ENCODE results near the gene TFDP1.

The TFDP1 gene

DNA sequence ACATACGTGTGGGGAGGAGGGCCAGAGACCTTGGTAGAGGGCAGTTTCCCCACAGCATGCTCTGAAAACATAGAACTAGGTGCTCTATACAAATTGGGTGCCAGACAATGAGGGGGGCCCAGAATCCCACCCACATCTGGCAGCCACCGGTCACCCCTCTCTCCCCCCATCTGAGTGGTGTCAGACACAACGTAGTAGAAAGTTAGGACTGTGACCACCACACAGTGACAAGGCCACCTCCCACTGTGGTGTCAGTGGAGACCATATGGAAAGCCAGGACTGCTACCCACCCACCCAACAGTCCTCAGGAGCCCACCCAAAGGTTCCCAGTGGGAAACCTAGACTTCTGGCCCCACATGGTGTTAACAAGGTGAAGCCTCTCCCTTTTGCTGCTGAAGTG is 75.5 kb downstream of the TFDP1 start:
- TF ChIP-seq, protein P1, sequence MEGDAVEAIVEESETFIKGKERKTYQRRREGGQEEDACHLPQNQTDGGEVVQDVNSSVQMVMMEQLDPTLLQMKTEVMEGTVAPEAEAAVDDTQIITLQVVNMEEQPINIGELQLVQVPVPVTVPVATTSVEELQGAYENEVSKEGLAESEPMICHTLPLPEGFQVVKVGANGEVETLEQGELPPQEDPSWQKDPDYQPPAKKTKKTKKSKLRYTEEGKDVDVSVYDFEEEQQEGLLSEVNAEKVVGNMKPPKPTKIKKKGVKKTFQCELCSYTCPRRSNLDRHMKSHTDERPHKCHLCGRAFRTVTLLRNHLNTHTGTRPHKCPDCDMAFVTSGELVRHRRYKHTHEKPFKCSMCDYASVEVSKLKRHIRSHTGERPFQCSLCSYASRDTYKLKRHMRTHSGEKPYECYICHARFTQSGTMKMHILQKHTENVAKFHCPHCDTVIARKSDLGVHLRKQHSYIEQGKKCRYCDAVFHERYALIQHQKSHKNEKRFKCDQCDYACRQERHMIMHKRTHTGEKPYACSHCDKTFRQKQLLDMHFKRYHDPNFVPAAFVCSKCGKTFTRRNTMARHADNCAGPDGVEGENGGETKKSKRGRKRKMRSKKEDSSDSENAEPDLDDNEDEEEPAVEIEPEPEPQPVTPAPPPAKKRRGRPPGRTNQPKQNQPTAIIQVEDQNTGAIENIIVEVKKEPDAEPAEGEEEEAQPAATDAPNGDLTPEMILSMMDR (conservative IDR thresholded peaks at IDR 0.05; ENCODE audit: low read depth, low read length), result no peak
- DNase-seq (ENCODE audit: low read depth), result no peak
- H3K4me3 ChIP-seq (ENCODE audit: low read depth, low read length), result no peak overlapping the region

DNA sequence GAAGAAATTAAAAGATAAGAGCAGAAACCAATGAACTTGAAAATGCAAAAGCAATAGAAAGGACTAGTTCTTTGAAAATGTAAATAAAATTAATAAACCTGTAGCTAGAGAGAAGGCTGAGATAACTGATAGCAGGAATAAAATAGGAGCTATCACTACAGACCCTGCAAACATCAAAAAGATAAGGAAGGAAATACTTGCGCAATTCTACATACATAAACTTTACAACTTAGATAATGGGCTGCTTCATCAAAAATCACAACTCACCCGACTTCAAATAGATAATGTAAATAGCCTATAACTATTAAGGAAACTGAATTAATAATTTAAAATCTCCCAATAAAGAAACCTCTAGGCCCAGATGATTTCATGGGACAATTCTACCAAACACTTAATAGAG is 77.0 kb downstream of the TFDP1 start:
- DNase-seq (ENCODE audit: low read depth), result no peak
- H3K4me3 ChIP-seq (ENCODE audit: low read depth, low read length), result no peak overlapping the region
- TF ChIP-seq, protein P1 (conservative IDR thresholded peaks at IDR 0.05; ENCODE audit: low read depth, low read length), result no peak

DNA sequence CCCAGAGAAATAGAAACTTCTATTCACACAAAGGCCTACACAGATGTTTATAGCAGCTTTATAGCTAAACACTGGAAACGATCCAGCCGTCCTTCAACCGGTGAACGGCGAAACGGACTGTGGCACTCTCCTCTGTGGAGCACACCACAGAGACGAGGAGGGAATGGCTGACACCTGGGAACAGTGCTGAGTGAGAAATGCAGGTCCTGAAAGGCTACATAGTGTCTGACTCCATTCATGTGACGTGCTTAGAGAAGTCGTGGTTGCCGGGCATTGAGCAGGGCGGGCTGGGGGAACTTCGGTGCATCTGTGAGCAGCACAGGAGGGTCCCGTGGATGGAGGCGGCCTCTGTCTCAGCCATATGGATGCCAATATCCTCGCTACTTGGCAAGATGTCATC is 79.4 kb downstream of the TFDP1 start:
- DNase-seq (ENCODE audit: low read depth), result no peak
- TF ChIP-seq, protein P1 (conservative IDR thresholded peaks at IDR 0.05; ENCODE audit: low read depth, low read length), result no peak
- H3K4me3 ChIP-seq (ENCODE audit: low read depth, low read length), result no peak overlapping the region

DNA sequence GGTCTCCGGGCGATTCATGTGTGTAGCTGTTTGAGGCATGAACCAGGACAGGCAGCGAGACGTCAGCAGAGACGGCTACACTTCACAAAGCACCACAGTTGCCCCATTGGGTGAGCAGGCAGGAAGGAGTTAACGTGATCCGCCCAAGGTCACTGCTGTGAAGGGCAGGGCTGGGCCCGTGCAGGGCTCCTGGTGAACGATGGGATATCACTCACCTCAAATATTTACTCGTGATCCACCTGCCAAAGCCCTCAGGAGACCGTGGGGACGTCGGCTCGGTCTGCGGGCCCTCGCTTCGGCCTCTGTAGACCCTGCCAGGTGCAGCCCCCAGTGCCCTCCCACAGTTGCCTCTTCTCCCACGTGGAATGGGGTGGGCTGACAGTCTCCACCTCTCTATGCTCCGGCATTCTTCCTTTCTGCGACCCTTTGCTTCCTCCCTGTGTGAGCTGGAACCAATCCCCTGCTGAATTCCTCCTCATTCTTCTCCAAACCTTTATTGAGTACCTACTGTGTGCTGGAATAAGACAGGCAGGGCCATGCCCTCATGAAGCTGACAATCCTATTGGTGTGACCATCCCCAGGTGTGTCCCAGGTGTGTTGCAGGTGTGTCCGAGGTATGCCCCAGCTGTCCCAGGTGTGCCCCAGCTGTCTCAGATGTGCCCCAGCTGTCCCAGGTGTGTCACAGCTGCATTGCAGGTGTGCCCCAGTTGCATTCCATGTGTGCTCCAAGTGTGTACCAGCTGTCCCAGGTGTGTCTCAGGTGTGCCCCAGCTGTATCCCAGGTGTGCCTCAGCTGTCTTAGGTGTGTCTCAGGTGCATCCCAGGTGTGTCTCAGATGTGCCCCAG is 80.4 kb downstream of the TFDP1 start:
- TF ChIP-seq, protein P1 (conservative IDR thresholded peaks at IDR 0.05; ENCODE audit: low read depth, low read length), result no peak
- no peak for DNase-seq (ENCODE audit: low read depth)
- no peak overlapping the region for H3K4me3 ChIP-seq (ENCODE audit: low read depth, low read length)

DNA sequence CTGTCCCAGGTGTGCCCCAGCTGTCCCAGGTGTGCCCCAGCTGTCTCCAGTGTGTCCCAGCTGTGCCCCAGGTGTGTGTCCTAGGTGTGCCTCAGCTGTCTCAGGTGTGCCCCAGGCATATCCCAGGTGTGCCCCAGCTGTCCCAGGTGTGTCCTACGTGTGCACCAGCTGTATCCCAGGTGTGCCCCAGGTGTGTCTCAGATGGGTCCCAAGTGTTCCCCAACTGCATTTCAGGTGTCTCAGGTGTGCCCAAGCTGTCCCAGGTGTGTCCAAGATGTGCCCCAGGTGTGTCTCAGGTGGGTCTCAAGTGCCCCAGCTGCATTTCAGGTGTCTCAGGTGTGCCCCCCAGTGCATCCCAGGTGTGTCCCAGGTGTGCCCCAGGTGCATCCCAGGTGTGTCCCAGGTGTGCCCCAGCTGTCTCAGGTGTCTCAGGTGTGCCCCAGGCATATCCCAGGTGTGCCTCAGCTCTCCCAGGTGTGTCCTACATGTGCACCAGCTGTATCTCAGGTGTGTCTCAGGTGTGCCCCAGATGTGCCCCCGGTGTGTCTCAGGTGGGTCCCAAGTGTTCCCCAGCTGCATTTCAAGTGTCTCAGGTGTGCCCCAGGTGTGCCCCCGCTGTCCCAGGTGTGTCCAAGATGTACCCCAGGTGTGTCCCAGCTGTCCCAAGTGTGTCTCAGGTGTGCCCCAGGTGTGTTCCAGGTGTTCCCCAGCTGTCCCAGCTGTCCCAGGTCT is 81.2 kb downstream of the TFDP1 start:
- no peak for DNase-seq (ENCODE audit: low read depth)

DNA sequence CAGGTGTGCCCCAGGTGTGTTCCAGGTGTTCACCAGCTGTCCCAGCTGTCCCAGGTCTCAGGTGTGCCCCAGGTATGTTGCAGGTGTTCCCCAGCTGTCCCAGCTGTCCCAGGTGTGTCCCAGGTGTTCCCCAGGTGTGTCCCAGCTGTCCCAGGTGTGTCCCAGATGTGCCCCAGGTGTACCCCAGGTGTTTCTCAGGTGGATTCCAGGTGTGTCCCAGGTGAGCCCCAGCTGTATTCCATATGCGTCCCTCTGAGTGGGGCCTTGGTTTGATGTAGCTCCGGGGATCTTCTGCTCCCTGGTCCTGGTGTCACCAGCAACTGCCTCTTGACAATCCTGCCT is 81.7 kb downstream of the TFDP1 start:
- H3K4me3 ChIP-seq (ENCODE audit: low read depth, low read length), result no peak overlapping the region
- TF ChIP-seq, protein P1 (conservative IDR thresholded peaks at IDR 0.05; ENCODE audit: low read depth, low read length), result no peak
- DNase-seq (ENCODE audit: low read depth), result no peak

More for the DNA sequence above, 81.2 kb downstream of the TFDP1 start:
- H3K4me3 ChIP-seq (ENCODE audit: low read depth, low read length), result no peak overlapping the region
- TF ChIP-seq, protein P1 (conservative IDR thresholded peaks at IDR 0.05; ENCODE audit: low read depth, low read length), result no peak

All from choroid plexus epithelial cell (primary cell).